Vagina (tissue), 2 donors: ENCODE data around the gene ZNF772. TPM values are rescaled to one million over a fixed set of nuclear protein-coding genes. Genes with fewer than 3 reads are reported as not detected.
A peak's percentile ranks its signal among the peaks of the same experiment; 100 is the strongest.
"Not testable (repeated sequence)": the region's sequence is repeated elsewhere in the genome, so short reads cannot be mapped to it uniquely, and the experiment has no call there.

Experiments used
- DNase-seq, 2 donors: peaks; one replicate each; pipeline ENCODE4 v3.0.0-alpha.2; 2017; ENCODE audit errors: extremely low spot score in 2 of 2
- H3K27ac ChIP-seq: fragments of 200-600 bp; sonication (generic); one replicate; pipeline ENCODE4 v1.5.1; 2019
- H3K27me3 ChIP-seq: fragments of 200-600 bp; sonication (generic); one replicate; pipeline ENCODE4 v1.5.1; 2019
- H3K36me3 ChIP-seq, 2 donors: fragments of 200-600 bp; sonication (generic); one replicate each; pipeline ENCODE4 v1.5.1; 2017 to 2019
- H3K4me1 ChIP-seq: fragments of 200-600 bp; sonication (generic); one replicate; pipeline ENCODE4 v1.5.1; 2019
- H3K4me3 ChIP-seq, 2 donors: fragments of 200-600 bp; sonication (generic); 1 replicate in 1 of 2; 2 replicates in 1 of 2; pipeline ENCODE4 v1.5.1; 2016 to 2019
- H3K9me3 ChIP-seq: fragments of 200-600 bp; sonication (generic); one replicate; pipeline ENCODE4 v1.5.1; 2019
- CTCF ChIP-seq, 3 experiments: fragments of 450-650 bp in 2 of 3; fragments of 200-600 bp in 1 of 3; sonication (generic) in 1 of 3; IDR thresholded peaks; one replicate each; pipeline ENCODE4 v1.5.1; 2017 to 2019; ENCODE audit warnings: antibody characterized with exemption in 3 of 3, mild to moderate bottlenecking in 2 of 3, moderate library complexity in 2 of 3
- POLR2A ChIP-seq, 2 donors: fragments of 450-650 bp; IDR thresholded peaks; one replicate each; pipeline ENCODE4 v1.6.1; 2017; ENCODE audit warnings: antibody characterized with exemption in 2 of 2, mild to moderate bottlenecking in 2 of 2, moderate library complexity in 2 of 2
- POLR2AphosphoS5 ChIP-seq, 2 donors: sonication (generic); formaldehyde crosslinking; IDR thresholded peaks; one replicate each; pipeline ENCODE4 v1.9.0; 2017; ENCODE audit warnings: antibody characterized with exemption in 2 of 2, mild to moderate bottlenecking in 2 of 2, low read depth in 1 of 2; ENCODE audit not compliant: insufficient read depth in 1 of 2
- intact Hi-C: fragments of 100-400 bp; cut with DNase I; formaldehyde crosslinking; loops from one replicate; pipeline ENCODE4 v1.15.1; 2023
- total RNA-seq: library from RNA; depleted of rRNA; stranded (reverse); fragments of >200 nt; gene quantifications from one replicate; pipeline ENCODE4 v1.2.3, GENCODE V29; 2016

Gene ZNF772
- total RNA-seq, 1 donor from 2014 or later = 6.9 TPM

- intact Hi-C loops = no loop called here
- peaks cover 9 to 72% of the 10 kb centered on the region in 2 donors for H3K36me3 ChIP-seq
- TF ChIP-seq CTCF (IDR thresholded peaks at IDR 0.05) (no peak), POLR2A (IDR thresholded peaks at IDR 0.05) (no peak)
Measured at GRCh38 chr19:57506163-57506562, 28.8 kb upstream of the ZNF772 start.

GRCh38 chr19:57500400-57500799 is 23.0 kb upstream of the ZNF772 start:
- H3K27me3 ChIP-seq, H3K9me3 ChIP-seq, H3K4me1 ChIP-seq, H3K27ac ChIP-seq, DNase-seq, intact Hi-C loops: not testable (repeated sequence)
- H3K4me3 ChIP-seq = peak overlapping the region; percentile 62 to 67
- H3K36me3 ChIP-seq = peaks cover 0 to 36% of the 10 kb centered on the region in 2 donors

More at GRCh38 chr19:57506163-57506562, 28.8 kb upstream of the ZNF772 start:
- H3K27me3 ChIP-seq = no peaks in the 10 kb centered on the region
- DNase-seq = no peak
- H3K27ac ChIP-seq = no peak overlapping the region
- H3K9me3 ChIP-seq = peaks cover 25% of the 10 kb centered on the region
- peaks cover 1% of the 10 kb centered on the region for H3K4me1 ChIP-seq
- no peak overlapping the region for H3K4me3 ChIP-seq

- TF ChIP-seq POLR2AphosphoS5 (IDR thresholded peaks at IDR 0.05; ENCODE audit: insufficient read depth in 1 of 2, low read depth in 1 of 2) = peak; percentile 82 to 89
- peak within 1 kb of the TSS; percentile 62 to 67 for H3K4me3 ChIP-seq
- intact Hi-C loops, H3K27me3 ChIP-seq, H3K4me1 ChIP-seq, H3K9me3 ChIP-seq: not testable (repeated sequence)
- H3K36me3 ChIP-seq = peaks cover 0 to 30% of the 10 kb centered on the region in 2 donors
- H3K27ac ChIP-seq = peak within 1 kb of the TSS; percentile 68
- DNase-seq = peak in 1 of 2 donors; percentile 88
Measured at GRCh38 chr19:57499680-57500395, 22.5 kb upstream of the ZNF772 start, which contains the start of gene ZNF773. ZNF773 (plus strand) TSS chr19:57499938; CDS start chr19:57500081, 143 bp downstream.

GRCh38 chr19:57499332-57499679 is 21.9 kb upstream of the ZNF772 start:
- H3K27me3 ChIP-seq, H3K9me3 ChIP-seq, intact Hi-C loops, H3K27ac ChIP-seq, H3K4me1 ChIP-seq, DNase-seq, H3K4me3 ChIP-seq: not testable (repeated sequence)
- peaks cover 0 to 29% of the 10 kb centered on the region in 2 donors for H3K36me3 ChIP-seq

GRCh38 chr19:57488299-57488644 is 10.9 kb upstream of the ZNF772 start:
- intact Hi-C loops, H3K4me1 ChIP-seq, H3K9me3 ChIP-seq, DNase-seq, H3K27ac ChIP-seq, H3K27me3 ChIP-seq: not testable (repeated sequence)
- H3K4me3 ChIP-seq = peak overlapping the region; percentile 37 to 95
- H3K36me3 ChIP-seq = peaks cover 0 to 28% of the 10 kb centered on the region in 2 donors

GRCh38 chr19:57487477-57488298 is 10.3 kb upstream of the ZNF772 start, which contains the start of gene ZNF419:
ZNF419 (plus strand) TSS chr19:57487750; CDS start chr19:57487951, 201 bp downstream.
- H3K27me3 ChIP-seq, H3K4me1 ChIP-seq, intact Hi-C loops, DNase-seq, H3K9me3 ChIP-seq: not testable (repeated sequence)
- TF ChIP-seq POLR2A (IDR thresholded peaks at IDR 0.05) (peak in 1 of 2 donors; percentile 4), POLR2AphosphoS5 (IDR thresholded peaks at IDR 0.05; ENCODE audit: insufficient read depth in 1 of 2, low read depth in 1 of 2) (peak; percentile 82 to 95)
- peak within 1 kb of the TSS; percentile 76 for H3K27ac ChIP-seq
- H3K36me3 ChIP-seq = peaks cover 0 to 22% of the 10 kb centered on the region in 2 donors
- H3K4me3 ChIP-seq = peak within 1 kb of the TSS; percentile 59 to 95

GRCh38 chr19:57473646-57474045 is 3.7 kb downstream of the ZNF772 start:
- intact Hi-C loops = no loop called here
- Histone ChIP-seq H3K27me3 (no peaks in the 10 kb centered on the region), H3K9me3 (peaks cover 70% of the 10 kb centered on the region), H3K4me1 (peaks cover 8% of the 10 kb centered on the region), H3K36me3 (peaks cover 7 to 47% of the 10 kb centered on the region in 2 donors), H3K4me3 (no peak overlapping the region), H3K27ac (no peak overlapping the region)
- TF ChIP-seq CTCF (IDR thresholded peaks at IDR 0.05) = no peak
- TF ChIP-seq POLR2A (IDR thresholded peaks at IDR 0.05) = no peak
- TF ChIP-seq POLR2AphosphoS5 (IDR thresholded peaks at IDR 0.05; ENCODE audit: insufficient read depth in 1 of 2, low read depth in 1 of 2) = no peak
- DNase-seq = no peak
